Measurements from ENCODE around the gene TMEM54.

GRCh38 chr1:32946413-32946812 is 45.2 kb upstream of the TMEM54 start:
- TF ChIP-seq POLR2A (IDR thresholded peaks at IDR 0.05; ENCODE audit: extremely low read depth, insufficient read length) = no peak
- TF ChIP-seq, protein P1, sequence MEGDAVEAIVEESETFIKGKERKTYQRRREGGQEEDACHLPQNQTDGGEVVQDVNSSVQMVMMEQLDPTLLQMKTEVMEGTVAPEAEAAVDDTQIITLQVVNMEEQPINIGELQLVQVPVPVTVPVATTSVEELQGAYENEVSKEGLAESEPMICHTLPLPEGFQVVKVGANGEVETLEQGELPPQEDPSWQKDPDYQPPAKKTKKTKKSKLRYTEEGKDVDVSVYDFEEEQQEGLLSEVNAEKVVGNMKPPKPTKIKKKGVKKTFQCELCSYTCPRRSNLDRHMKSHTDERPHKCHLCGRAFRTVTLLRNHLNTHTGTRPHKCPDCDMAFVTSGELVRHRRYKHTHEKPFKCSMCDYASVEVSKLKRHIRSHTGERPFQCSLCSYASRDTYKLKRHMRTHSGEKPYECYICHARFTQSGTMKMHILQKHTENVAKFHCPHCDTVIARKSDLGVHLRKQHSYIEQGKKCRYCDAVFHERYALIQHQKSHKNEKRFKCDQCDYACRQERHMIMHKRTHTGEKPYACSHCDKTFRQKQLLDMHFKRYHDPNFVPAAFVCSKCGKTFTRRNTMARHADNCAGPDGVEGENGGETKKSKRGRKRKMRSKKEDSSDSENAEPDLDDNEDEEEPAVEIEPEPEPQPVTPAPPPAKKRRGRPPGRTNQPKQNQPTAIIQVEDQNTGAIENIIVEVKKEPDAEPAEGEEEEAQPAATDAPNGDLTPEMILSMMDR (IDR thresholded peaks at IDR 0.05; ENCODE audit: low read depth, low read length) = no peak
- no peak for TF ChIP-seq MYC (IDR thresholded peaks at IDR 0.05; ENCODE audit: low read depth, low read length)

Measured in NB4 (cell line).